A375 (cell line): ENCODE measurements around the gene PSG3. TPM values are rescaled to one million over a fixed set of nuclear protein-coding genes. Genes with fewer than 3 reads are reported as not detected.

Source experiments
- total RNA-seq: library from RNA; depleted of rRNA; stranded (reverse); fragments of >200 nt; shearing (Covaris generic); gene quantifications from 2 replicates; pipeline ENCODE4 v1.2.3, GENCODE V29; 2014; rRNA removed

Gene PSG3
- not detected in 2 replicates for total RNA-seq

GRCh38 chr19:42740381-42740780, at the start of gene PSG3:
Gene PSG3, minus strand, starts transcription at chr19:42740481. Its CDS starts 97 bp downstream, at chr19:42740384.

Other genes starting within 250 kb of the PSG3 start
- gene CEACAM1, start 212.0 kb downstream of the PSG3 start, total RNA-seq: 0.30 and 0.34 TPM in 2 replicates
- not detected in 2 replicates for gene CEACAM8, start 145.6 kb downstream of the PSG3 start, total RNA-seq
- gene PSG8, start 25.2 kb upstream of the PSG3 start, total RNA-seq: not detected in 2 replicates
- not detected in 2 replicates for gene PSG1, start 139.2 kb upstream of the PSG3 start, total RNA-seq
- not detected in 2 replicates for gene PSG6, start 177.4 kb upstream of the PSG3 start, total RNA-seq
- gene PSG7, start 196.7 kb upstream of the PSG3 start, total RNA-seq: not detected in 2 replicates